Fibroblast of the conjunctiva (primary cell): ENCODE measurements around the gene ENSA.
"Not testable (repeated sequence)": the region's sequence is repeated elsewhere in the genome, so short reads cannot be mapped to it uniquely, and the experiment has no call there.

Experiments used
- DNase-seq: peaks from one replicate; pipeline ENCODE4 v3.0.0-alpha.2; 2010; ENCODE audit warnings: low read depth

Gene ENSA

GRCh38 chr1:150621497-150622302, 7.7 kb downstream of the ENSA start:
- DNase-seq = peak; percentile 73

DNA sequence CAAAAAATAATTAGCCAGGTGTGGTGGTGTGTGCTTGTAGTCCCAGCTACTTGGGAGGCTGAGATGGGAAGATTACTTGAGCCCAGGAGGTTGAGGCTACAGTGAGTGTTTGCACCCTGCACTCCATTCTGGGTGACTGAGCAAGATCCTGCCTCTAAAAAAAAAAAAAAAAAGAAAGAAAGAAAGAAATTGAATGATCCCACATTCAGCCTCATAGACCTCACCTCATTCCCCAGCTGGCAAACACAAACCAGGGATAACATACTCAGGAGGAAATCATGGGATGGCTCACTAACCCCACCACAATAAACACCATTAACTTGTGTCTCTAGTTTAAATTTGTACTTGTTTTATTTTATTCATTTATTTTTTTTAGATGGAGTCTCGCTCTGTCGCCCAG, 8.5 kb downstream of the ENSA start:
- no peak for DNase-seq

DNA sequence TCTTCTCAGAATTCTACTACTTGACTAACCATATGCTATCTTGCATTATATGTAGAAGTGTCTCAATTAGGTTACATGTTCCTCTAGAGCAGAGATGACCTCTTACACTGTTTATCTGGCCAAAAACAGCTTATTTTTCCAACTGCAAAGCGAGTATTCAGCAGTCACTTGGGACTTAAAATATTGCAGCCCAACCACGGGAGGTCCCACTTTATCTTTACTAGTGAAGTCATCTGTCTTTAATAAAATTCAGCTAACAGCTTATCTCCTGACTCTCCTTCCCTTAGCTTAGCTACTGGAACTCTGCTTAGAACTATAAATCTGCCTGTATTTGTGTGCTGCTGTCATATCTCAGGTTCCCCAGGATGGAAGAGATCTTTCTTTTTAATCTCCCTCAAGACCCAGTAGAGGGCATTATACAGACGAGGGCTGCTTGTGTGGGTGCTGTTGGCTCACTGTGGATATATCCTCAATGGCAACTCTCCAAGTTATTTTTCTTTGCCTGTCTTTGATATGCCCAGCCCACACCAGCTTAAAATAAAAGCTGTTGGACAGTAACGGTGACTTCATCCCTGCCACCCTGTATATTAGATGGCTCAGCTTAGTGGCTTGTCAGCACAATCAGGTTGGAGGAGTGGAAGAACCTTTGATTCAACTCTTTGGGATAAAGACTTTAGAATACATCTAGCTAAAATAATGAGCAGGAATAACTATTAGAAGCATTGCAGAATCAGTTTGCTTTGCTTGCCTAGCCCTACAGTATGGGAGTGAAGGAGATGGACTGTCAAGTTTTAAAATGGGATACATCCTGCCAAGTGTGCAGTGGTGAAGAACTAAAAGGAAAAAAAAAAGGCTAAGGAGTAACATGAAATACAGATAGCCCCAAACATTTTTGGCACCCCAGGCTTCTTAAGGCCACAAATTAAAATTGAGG, 9.6 kb downstream of the ENSA start:
- peak; percentile 65 for DNase-seq

DNA sequence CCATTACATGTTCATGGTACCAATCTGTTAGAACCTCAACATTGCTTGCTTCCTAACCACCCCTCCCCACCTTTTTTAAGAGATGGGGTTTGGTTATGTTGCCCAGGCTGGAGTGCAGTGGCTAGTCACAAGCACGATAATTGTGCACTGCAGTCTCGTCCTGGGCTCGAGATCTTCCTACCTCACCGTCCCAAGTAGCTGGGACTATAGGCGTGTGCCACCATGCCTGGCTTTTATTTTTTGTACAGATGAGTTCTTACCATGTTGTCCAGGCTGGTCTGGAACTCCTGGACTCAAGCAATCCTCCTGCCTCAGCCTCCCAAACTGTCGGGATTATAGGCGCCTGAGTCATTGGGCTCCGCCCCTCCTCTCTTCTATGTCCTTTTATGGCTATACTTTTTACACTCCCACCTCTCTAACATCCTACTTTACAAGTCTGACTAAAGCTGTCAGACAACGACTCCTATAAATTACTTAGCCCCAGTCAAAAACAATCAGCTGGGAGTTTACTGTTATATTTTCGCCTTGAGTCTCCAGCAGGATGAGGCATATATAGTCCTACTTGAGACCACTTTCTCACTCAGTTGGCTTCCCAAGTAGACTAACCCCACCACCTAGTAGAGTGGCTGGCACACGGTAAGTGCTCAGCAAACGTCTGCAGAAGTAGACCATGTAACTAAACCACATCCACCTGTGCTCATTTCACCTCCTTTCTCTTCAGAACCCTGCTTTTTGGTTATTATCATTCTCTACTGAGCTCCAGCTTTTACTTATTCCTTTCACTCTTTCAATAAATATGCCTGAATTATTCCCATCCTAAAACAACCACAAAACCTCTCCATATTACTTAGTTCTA, 13.8 kb downstream of the ENSA start:
- no peak for DNase-seq

- peak; percentile 63 for DNase-seq
Observed at GRCh38 chr1:150613061-150613920, 16.1 kb downstream of the ENSA start.

DNA sequence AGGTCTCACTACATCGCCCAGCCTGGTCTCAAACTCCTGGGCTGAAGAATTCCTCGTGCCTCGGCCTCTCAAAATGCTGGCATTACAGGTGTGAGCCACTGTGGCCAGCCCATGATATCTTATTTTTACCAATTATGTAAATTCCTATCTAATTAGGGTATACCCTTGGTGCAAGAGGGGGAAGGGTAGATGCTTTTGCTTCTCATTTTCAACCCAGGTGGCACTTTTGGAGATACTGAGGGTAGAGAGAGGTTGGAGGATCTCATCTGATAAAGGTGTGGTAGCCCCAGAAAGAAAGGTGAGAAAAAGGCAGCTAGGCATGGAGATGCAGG, 17.4 kb downstream of the ENSA start:
- no peak for DNase-seq

DNA sequence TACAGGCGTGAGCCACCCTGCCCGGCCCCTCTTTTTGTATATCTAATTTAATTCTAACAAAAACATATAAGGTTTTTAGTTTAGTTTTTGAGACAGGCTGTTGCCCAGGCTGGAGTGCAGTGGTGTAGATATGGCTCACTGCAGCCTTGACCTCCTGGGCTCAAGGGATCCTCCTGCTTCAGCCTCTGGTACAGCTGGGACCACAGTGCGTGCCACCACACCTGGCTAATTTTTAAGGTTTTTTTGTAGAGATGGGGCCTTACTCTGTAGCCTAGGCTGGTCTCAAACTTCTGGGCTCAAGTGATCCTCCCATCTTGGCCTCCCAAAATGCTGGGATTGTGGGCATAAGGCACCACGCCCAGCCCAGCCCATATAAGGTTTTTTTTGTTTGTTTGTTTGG, 18.8 kb downstream of the ENSA start:
- DNase-seq = no peak

DNA sequence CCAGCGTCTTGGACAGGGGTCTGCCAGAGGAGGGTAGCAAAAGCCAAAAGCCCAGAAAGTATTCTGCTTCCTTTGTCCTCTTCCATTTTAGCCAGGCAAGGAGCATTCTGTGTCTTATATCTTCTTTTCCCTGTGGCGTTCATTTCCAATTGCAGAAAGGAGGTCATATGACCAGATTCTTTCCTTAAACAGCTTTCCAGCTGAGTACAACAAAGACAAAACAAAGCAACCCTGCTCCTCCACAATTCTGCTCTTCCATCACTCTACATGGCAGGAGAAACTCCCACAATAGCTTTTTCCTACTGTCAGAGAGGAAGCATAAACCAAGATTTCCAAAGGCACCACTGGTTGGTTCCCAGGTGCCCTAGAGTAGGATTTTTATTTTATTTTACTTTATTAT, 19.7 kb downstream of the ENSA start:
- no peak for DNase-seq

DNA sequence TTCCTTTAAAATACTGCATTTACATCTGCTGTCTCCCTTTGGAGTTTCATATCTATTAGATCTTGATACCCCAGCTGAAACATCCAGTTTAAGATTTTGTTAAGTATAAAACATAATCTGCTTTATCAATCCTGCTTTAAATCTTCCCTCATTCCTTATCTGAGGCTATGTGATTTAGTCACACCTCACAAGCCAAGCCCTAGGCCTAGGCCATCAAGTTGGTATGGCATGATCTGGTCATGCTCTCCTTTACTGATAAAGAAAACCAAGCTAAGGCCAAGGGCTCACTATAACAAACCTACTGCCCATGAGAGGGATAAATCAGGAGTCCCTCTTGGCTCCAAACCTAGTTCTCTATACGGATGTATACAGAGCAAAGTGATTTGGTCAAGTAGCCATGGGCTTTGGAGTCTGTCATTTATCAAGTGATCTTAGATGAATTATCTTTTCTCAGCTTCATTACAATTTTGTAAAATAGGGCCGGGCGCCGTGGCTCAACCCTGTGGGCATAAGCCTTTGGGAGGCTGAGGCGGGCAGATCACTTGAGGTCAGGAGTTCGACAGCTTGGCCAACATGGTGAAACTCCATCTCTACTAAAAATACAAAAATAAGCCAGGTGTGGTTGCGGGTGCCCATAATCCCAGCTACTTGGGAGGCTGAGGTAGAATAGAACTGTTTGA, 22.8 kb downstream of the ENSA start:
- no peak for DNase-seq

- DNase-seq = not testable (repeated sequence)
Observed at GRCh38 chr1:150605451-150605731, 24.0 kb downstream of the ENSA start.

GRCh38 chr1:150604226-150604588, 25.2 kb downstream of the ENSA start:
- DNase-seq = no peak

DNA sequence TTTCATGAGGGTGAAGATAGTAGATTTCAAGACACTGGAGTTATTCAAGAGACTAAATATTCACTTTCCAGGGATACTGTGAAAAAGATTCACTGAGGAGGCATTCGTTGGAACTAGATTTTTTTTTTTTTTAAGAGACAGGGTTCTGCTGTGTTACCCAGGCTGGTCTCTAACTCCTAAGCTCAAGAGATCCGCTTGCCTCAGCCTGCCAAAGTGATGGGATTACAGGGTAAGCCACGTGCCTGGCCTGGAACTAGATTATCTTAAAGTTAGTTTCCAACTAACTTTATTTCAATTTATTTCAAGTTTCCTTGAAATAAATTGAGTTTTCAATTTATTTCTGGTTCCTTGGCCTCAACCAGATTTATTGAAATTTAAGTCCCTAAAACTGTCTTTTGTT, 25.7 kb downstream of the ENSA start:
- no peak for DNase-seq

DNA sequence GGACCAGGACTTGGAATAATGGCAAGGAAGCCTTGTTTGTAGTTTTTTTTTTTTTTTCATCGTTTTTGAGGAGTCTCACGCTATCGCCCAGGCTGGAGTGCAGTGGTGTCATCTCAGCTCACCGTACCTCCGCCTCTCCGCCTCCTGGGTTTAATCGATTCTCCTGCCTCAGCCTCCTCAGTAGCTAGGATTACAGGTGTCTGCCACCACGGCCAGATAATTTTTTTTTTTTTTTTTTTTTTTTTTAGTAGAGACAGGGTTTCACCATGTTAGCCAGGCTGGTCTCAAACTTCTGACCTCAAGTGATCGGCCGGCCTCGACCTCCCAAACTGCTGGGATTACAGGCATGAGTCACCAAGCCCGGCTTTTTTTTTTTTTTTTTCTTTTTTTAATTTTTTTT, 27.0 kb downstream of the ENSA start:
- DNase-seq = not testable (repeated sequence)

DNA sequence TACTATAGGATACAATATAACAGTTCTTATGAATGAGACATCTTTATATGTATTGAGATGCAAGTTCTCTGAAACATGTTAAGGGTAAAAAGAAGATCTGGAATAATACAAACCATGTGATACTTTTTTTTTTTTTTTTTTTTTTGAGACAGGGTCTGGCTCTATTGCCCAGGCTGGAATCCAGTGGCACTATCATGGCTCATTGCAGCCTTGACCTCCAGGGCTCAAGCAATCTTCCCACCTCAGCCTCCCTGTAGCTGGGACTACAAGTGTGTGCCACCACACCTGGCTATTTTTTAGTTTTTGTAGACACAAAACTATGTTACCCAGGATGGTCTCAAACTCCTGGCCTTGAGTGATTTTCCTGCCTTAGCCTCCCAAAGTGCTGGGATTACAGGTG, 27.9 kb downstream of the ENSA start:
- DNase-seq = no peak

DNA sequence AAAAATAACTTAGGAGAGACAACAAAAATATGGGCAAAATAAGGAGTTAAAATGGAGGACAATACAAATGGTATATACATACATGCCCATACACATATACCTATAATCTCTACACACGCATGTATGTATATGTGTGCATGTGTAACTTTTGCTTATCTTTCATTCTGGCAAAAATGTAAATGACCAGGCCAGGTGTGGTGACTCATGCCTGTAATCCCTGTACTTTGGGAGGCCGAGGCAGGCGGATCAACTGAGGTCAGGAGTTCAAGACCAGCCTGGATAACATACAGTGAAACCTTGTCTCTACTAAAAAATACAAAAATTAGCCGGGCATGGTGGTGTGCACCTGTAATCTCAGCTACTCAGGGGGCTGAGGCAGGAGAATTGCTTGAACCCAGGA, 31.1 kb downstream of the ENSA start:
- DNase-seq = not testable (repeated sequence)

GRCh38 chr1:150596976-150597375, 32.4 kb downstream of the ENSA start:
- DNase-seq = no peak

GRCh38 chr1:150596095-150596892, 33.1 kb downstream of the ENSA start:
- no peak for DNase-seq

GRCh38 chr1:150582371-150582770, 47.0 kb downstream of the ENSA start:
- no peak for DNase-seq

- not testable (repeated sequence) for DNase-seq
Observed at GRCh38 chr1:150581962-150582361, 47.5 kb downstream of the ENSA start.

- not testable (repeated sequence) for DNase-seq
Observed at GRCh38 chr1:150581437-150581836, 48.0 kb downstream of the ENSA start.
